ENCODE measurements around the gene ATF5. TPM values are rescaled to one million over a fixed set of nuclear protein-coding genes. Genes with fewer than 3 reads are reported as not detected.

The ATF5 gene
- total RNA-seq, 2 donors from 2014 or later, result 7.4 to 12.0 TPM

- H3K27me3 ChIP-seq (ENCODE audit: control insufficient read depth, insufficient read depth, low read length, poor library complexity, severe bottlenecking), result no peaks in the 10 kb centered on the region
- no peak overlapping the region for H3K4me3 ChIP-seq (ENCODE audit: low read length)
- H3K36me3 ChIP-seq (ENCODE audit: control insufficient read depth, insufficient read depth, low read length), result no peaks in the 10 kb centered on the region
- no peak for DNase-seq
- H3K9ac ChIP-seq (ENCODE audit: extremely low read depth, low read length, poor library complexity, severe bottlenecking), result no peak overlapping the region
- 91 to 100% methylated on average over 5 to 16 of the region's 17 CpGs for WGBS, 2 experiments (ENCODE audit: insufficient coverage in 1 of 2, insufficient read length in 1 of 2)
- H3K27ac Mint-ChIP-seq, result no peak overlapping the region
- H3K4me1 ChIP-seq (ENCODE audit: control insufficient read depth, insufficient read depth, low read length), result no peaks in the 10 kb centered on the region
- no peaks in the 10 kb centered on the region for H3K36me3 Mint-ChIP-seq (ENCODE audit: low read depth)
- peaks cover 49% of the 10 kb centered on the region for H3K27me3 Mint-ChIP-seq (ENCODE audit: insufficient read depth)
- no peaks in the 10 kb centered on the region for H3K9me3 ChIP-seq (ENCODE audit: control insufficient read depth, low read length)
- H3K4me3 Mint-ChIP-seq, result no peak overlapping the region
- no peaks in the 10 kb centered on the region for H3K9me3 Mint-ChIP-seq
- no peak overlapping the region for H3K27ac ChIP-seq (ENCODE audit: low read depth, low read length)
- no peaks in the 10 kb centered on the region for H3K4me1 Mint-ChIP-seq
- no peak for TF ChIP-seq CTCF (conservative IDR thresholded peaks at IDR 0.05)
Observed at GRCh38 chr19:49894879-49895565, 34.0 kb upstream of the ATF5 start.

GRCh38 chr19:49895566-49896297 is 33.3 kb upstream of the ATF5 start:
- no peaks in the 10 kb centered on the region for H3K36me3 ChIP-seq (ENCODE audit: control insufficient read depth, insufficient read depth, low read length)
- no peaks in the 10 kb centered on the region for H3K36me3 Mint-ChIP-seq (ENCODE audit: low read depth)
- H3K9me3 ChIP-seq (ENCODE audit: control insufficient read depth, low read length), result no peaks in the 10 kb centered on the region
- no peak overlapping the region for H3K4me3 Mint-ChIP-seq
- H3K27ac ChIP-seq (ENCODE audit: low read depth, low read length), result no peak overlapping the region
- H3K27me3 ChIP-seq (ENCODE audit: control insufficient read depth, insufficient read depth, low read length, poor library complexity, severe bottlenecking), result no peaks in the 10 kb centered on the region
- no peak overlapping the region for H3K4me3 ChIP-seq (ENCODE audit: low read length)
- no peaks in the 10 kb centered on the region for H3K4me1 ChIP-seq (ENCODE audit: control insufficient read depth, insufficient read depth, low read length)
- H3K27ac Mint-ChIP-seq, result no peak overlapping the region
- no peak overlapping the region for H3K9ac ChIP-seq (ENCODE audit: extremely low read depth, low read length, poor library complexity, severe bottlenecking)
- no peaks in the 10 kb centered on the region for H3K4me1 Mint-ChIP-seq
- 83 to 90% methylated on average over 12 to 14 of the region's 17 CpGs for WGBS, 2 experiments (ENCODE audit: insufficient coverage in 1 of 2, insufficient read length in 1 of 2)
- no peak for TF ChIP-seq CTCF (conservative IDR thresholded peaks at IDR 0.05)
- H3K9me3 Mint-ChIP-seq, result no peaks in the 10 kb centered on the region
- H3K27me3 Mint-ChIP-seq (ENCODE audit: insufficient read depth), result peaks cover 44% of the 10 kb centered on the region
- DNase-seq, result no peak

GRCh38 chr19:49896863-49897621 is 32.0 kb upstream of the ATF5 start, which contains the start of gene IL4I1:
TSS of gene IL4I1 (minus strand) at chr19:49896887. CDS start at chr19:49896160, 727 bp downstream.
- Mint-ChIP-seq H3K36me3 (ENCODE audit: low read depth) (no peaks in the 10 kb centered on the region), H3K4me1 (no peaks in the 10 kb centered on the region), H3K9me3 (no peaks in the 10 kb centered on the region), H3K27me3 (ENCODE audit: insufficient read depth) (peaks cover 32% of the 10 kb centered on the region), H3K4me3 (no peak within 1 kb of the TSS), H3K27ac (no peak within 1 kb of the TSS)
- H3K4me3 ChIP-seq (ENCODE audit: low read length), result no peak within 1 kb of the TSS
- no peaks in the 10 kb centered on the region for H3K27me3 ChIP-seq (ENCODE audit: control insufficient read depth, insufficient read depth, low read length, poor library complexity, severe bottlenecking)
- no peak for DNase-seq
- H3K9ac ChIP-seq (ENCODE audit: extremely low read depth, low read length, poor library complexity, severe bottlenecking), result no peak within 1 kb of the TSS
- no peak for TF ChIP-seq CTCF (conservative IDR thresholded peaks at IDR 0.05)
- H3K9me3 ChIP-seq (ENCODE audit: control insufficient read depth, low read length), result no peaks in the 10 kb centered on the region
- WGBS, 2 experiments (ENCODE audit: insufficient coverage in 1 of 2, insufficient read length in 1 of 2), result 77 to 85% methylated on average over 12 to 20 of the region's 20 CpGs
- no peaks in the 10 kb centered on the region for H3K36me3 ChIP-seq (ENCODE audit: control insufficient read depth, insufficient read depth, low read length)
- no peak within 1 kb of the TSS for H3K27ac ChIP-seq (ENCODE audit: low read depth, low read length)
- no peaks in the 10 kb centered on the region for H3K4me1 ChIP-seq (ENCODE audit: control insufficient read depth, insufficient read depth, low read length)

All from endodermal cell (in vitro differentiated cells).